H9 (cell line): ENCODE data around the gene MT1A. TPM values are rescaled to one million over a fixed set of nuclear protein-coding genes. Genes with fewer than 3 reads are reported as not detected.

Source experiments
- DNase-seq: peaks from one replicate; pipeline ENCODE4 v3.0.0-alpha.2; 2017
- H2AFZ ChIP-seq: one replicate; pipeline ENCODE4 v1.6.1; 2013; ENCODE audit warnings: mild to moderate bottlenecking, low read length, control low read depth, moderate library complexity
- H2AK5ac ChIP-seq: 2 replicates; pipeline ENCODE4 v1.6.1; 2013; ENCODE audit warnings: low read length, control low read depth, mixed read lengths; ENCODE audit not compliant: insufficient read length
- H2BK120ac ChIP-seq: one replicate; pipeline ENCODE4 v1.6.1; 2013; ENCODE audit warnings: low read depth, mild to moderate bottlenecking, low read length, control low read depth, inconsistent platforms; ENCODE audit not compliant: poor library complexity, severe bottlenecking
- H2BK12ac ChIP-seq: 2 replicates; pipeline ENCODE4 v1.6.1; 2013; ENCODE audit warnings: low read length, control low read depth, mixed read lengths, low read depth; ENCODE audit not compliant: insufficient read length
- H2BK15ac ChIP-seq: 2 replicates; pipeline ENCODE4 v1.6.1; 2013; ENCODE audit warnings: low read depth, low read length, control low read depth
- H2BK20ac ChIP-seq: one replicate; pipeline ENCODE4 v1.6.1; 2013; ENCODE audit warnings: low read depth, mild to moderate bottlenecking, low read length, control low read depth, inconsistent platforms; ENCODE audit not compliant: poor library complexity, severe bottlenecking
- H2BK5ac ChIP-seq: 2 replicates; pipeline ENCODE4 v1.6.1; 2013; ENCODE audit warnings: low read length, control low read depth, mixed read lengths; ENCODE audit not compliant: insufficient read length
- H3K14ac ChIP-seq: 2 replicates; pipeline ENCODE4 v1.6.1; 2013; ENCODE audit warnings: low read length, control low read depth; ENCODE audit not compliant: insufficient read depth
- H3K18ac ChIP-seq: 2 replicates; pipeline ENCODE4 v1.6.1; 2013; ENCODE audit warnings: low read depth, mild to moderate bottlenecking, mixed read lengths, low read length, control low read depth; ENCODE audit not compliant: insufficient read length
- H3K23ac ChIP-seq: 2 replicates; pipeline ENCODE4 v1.6.1; 2013; ENCODE audit warnings: low read length, control low read depth, mixed read lengths, low read depth; ENCODE audit not compliant: insufficient read length
- H3K23me2 ChIP-seq: 2 replicates; pipeline ENCODE4 v1.6.1; 2013; ENCODE audit warnings: low read depth, mild to moderate bottlenecking, mixed read lengths, low read length, control low read depth; ENCODE audit not compliant: insufficient read length, poor library complexity, severe bottlenecking
- H3K27ac ChIP-seq: 2 replicates; pipeline ENCODE4 v1.5.1; 2013; ENCODE audit warnings: low read length, control low read depth, mixed read lengths, low read depth; ENCODE audit not compliant: insufficient read length
- H3K27me3 ChIP-seq: 2 replicates; pipeline ENCODE4 v1.6.1; 2013; ENCODE audit warnings: low read length, control low read depth, inconsistent platforms; ENCODE audit not compliant: insufficient read depth
- H3K4ac ChIP-seq: 2 replicates; pipeline ENCODE4 v1.6.1; 2013; ENCODE audit warnings: low read depth, mild to moderate bottlenecking, control low read depth, inconsistent platforms, low read length, moderate library complexity
- H3K4me1 ChIP-seq: 2 replicates; pipeline ENCODE4 v1.6.1; 2013; ENCODE audit warnings: low read length, control low read depth, inconsistent platforms; ENCODE audit not compliant: insufficient read depth
- H3K4me2 ChIP-seq: 2 replicates; pipeline ENCODE4 v1.6.1; 2013; ENCODE audit warnings: low read length, control low read depth, mixed read lengths; ENCODE audit not compliant: insufficient read length, insufficient read depth
- H3K56ac ChIP-seq: 2 replicates; pipeline ENCODE4 v1.6.1; 2013; ENCODE audit warnings: low read depth, mild to moderate bottlenecking, mixed read lengths, low read length, control low read depth; ENCODE audit not compliant: insufficient read length
- H3K79me1 ChIP-seq: 2 replicates; pipeline ENCODE4 v1.6.1; 2013; ENCODE audit warnings: low read depth, mild to moderate bottlenecking, moderate library complexity, low read length, control low read depth, inconsistent platforms; ENCODE audit not compliant: insufficient read depth, poor library complexity, severe bottlenecking
- H3K79me2 ChIP-seq: 2 replicates; pipeline ENCODE4 v1.6.1; 2013; ENCODE audit warnings: low read length, control low read depth, inconsistent platforms; ENCODE audit not compliant: insufficient read depth
- H3K9ac ChIP-seq: 2 replicates; pipeline ENCODE4 v1.6.1; 2013; ENCODE audit warnings: low read length, control low read depth, mixed read lengths; ENCODE audit not compliant: insufficient read length; ENCODE audit errors: extremely low read depth
- H3K9me3 ChIP-seq: one replicate; pipeline ENCODE4 v1.6.1; 2013; ENCODE audit warnings: low read depth, low read length, inconsistent platforms; ENCODE audit not compliant: control insufficient read depth
- H3T11ph ChIP-seq: one replicate; pipeline ENCODE4 v1.6.1; 2013; ENCODE audit warnings: mild to moderate bottlenecking, low read length, control low read depth, inconsistent platforms
- H4K20me1 ChIP-seq: one replicate; pipeline ENCODE4 v1.6.1; 2013; ENCODE audit not compliant: control insufficient read depth, insufficient read length, insufficient read depth
- H4K5ac ChIP-seq: 2 replicates; pipeline ENCODE4 v1.6.1; 2013; ENCODE audit warnings: low read depth, mild to moderate bottlenecking, mixed read lengths, low read length, control low read depth; ENCODE audit not compliant: insufficient read length
- H4K8ac ChIP-seq: replicated peaks from 2 replicates; pipeline ENCODE4 v1.6.1; 2013; ENCODE audit warnings: low read length, control low read depth, mixed read lengths, low read depth; ENCODE audit not compliant: insufficient read length
- H4K91ac ChIP-seq: 2 replicates; pipeline ENCODE4 v1.6.1; 2013; ENCODE audit warnings: low read depth, mild to moderate bottlenecking, moderate library complexity, mixed read lengths, low read length, control low read depth; ENCODE audit not compliant: insufficient read length
- H3K27ac Mint-ChIP-seq, 3 experiments: 2 replicates in 2 of 3; 3 replicates in 1 of 3; pipeline ENCODE4 v1.8.0; 2020 to 2021; ENCODE audit warnings: mixed read lengths in 3 of 3, mild to moderate bottlenecking in 1 of 3, moderate library complexity in 1 of 3
- H3K27me3 Mint-ChIP-seq: 2 replicates; pipeline ENCODE4 v1.8.0; 2021; ENCODE audit warnings: low read depth, mild to moderate bottlenecking, moderate library complexity, mixed read lengths
- H3K36me3 Mint-ChIP-seq, 3 experiments: 2 replicates in 2 of 3; 3 replicates in 1 of 3; pipeline ENCODE4 v1.8.0; 2020 to 2021; ENCODE audit warnings: low read depth in 3 of 3, mixed read lengths in 3 of 3; ENCODE audit not compliant: insufficient read depth in 1 of 3
- H3K4me1 Mint-ChIP-seq, 2 experiments: 2 replicates each; pipeline ENCODE4 v1.8.0; 2020; ENCODE audit warnings: mixed read lengths in 2 of 2
- H3K4me3 Mint-ChIP-seq, 2 experiments: 2 replicates in 1 of 2; 3 replicates in 1 of 2; pipeline ENCODE4 v1.8.0; 2020 to 2021; ENCODE audit warnings: mild to moderate bottlenecking in 2 of 2, mixed read lengths in 2 of 2, moderate library complexity in 1 of 2
- H3K9me3 Mint-ChIP-seq, 2 experiments: 2 replicates in 1 of 2; 3 replicates in 1 of 2; pipeline ENCODE4 v1.8.0; 2020; ENCODE audit warnings: mild to moderate bottlenecking in 2 of 2, mixed read lengths in 2 of 2, moderate library complexity in 1 of 2
- CTCF ChIP-seq: fragments of 200-600 bp; sonication (generic); conservative IDR thresholded peaks from 3 replicates; pipeline ENCODE4 v1.8.0; 2021; ENCODE audit warnings: antibody characterized with exemption, mild to moderate bottlenecking
- whole genome bisulfite sequencing: extraction: QIAGEN DNeasy Blood & Tissue Kit; methylation state at CpG from one replicate; pipeline ENCODE4 v1.1.7; 2013; ENCODE audit warnings: missing lambda C conversion rate, low lambda C conversion rate, mixed read lengths; ENCODE audit not compliant: insufficient read length; ENCODE audit errors: extremely low coverage; 5-methylcytosine and 5-hydroxymethylcytosine counted together
- total RNA-seq: library from RNA; stranded (reverse); gene quantifications from 2 replicates; pipeline ENCODE4 v1.2.1, GENCODE V29; 2021

Gene MT1A
- total RNA-seq, 1 experiment from 2014 or later = not detected

GRCh38 chr16:56600398-56600999 is 38.0 kb upstream of the MT1A start:
- Histone ChIP-seq H2AK5ac (no peak overlapping the region), H3K4ac (no peak overlapping the region), H3K4me1 (no peaks in the 10 kb centered on the region), H3K14ac (no peak overlapping the region), H4K20me1 (no peaks in the 10 kb centered on the region), H2AFZ (no peak overlapping the region), H3K23me2 (no peaks in the 10 kb centered on the region), H3K9ac (no peak overlapping the region), H3K79me2 (no peaks in the 10 kb centered on the region), H4K8ac (no peak overlapping the region), H2BK20ac (no peak overlapping the region), H4K91ac (no peak overlapping the region), H3K27me3 (no peaks in the 10 kb centered on the region), H2BK120ac (no peak overlapping the region), H3K56ac (no peak overlapping the region), H3T11ph (no peak overlapping the region), H2BK15ac (no peak overlapping the region), H4K5ac (no peak overlapping the region), H3K18ac (no peak overlapping the region), H2BK5ac (no peak overlapping the region), H3K27ac (no peak overlapping the region), H3K4me2 (no peak overlapping the region), H3K9me3 (no peaks in the 10 kb centered on the region), H3K23ac (no peak overlapping the region), H2BK12ac (no peak overlapping the region), H3K79me1 (no peaks in the 10 kb centered on the region)
- no CpG with 5 or more reads among the region's 8 CpGs for WGBS
- Mint-ChIP-seq H3K4me3 (no peak overlapping the region), H3K27me3 (peaks cover 46% of the 10 kb centered on the region), H3K27ac (no peak overlapping the region), H3K4me1 (peaks cover 4 to 5% of the 10 kb centered on the region in 2 experiments; a peak in 1 of 4 replicates), H3K9me3 (peaks cover 0 to 3% of the 10 kb centered on the region in 2 experiments; a peak in 1 of 5 replicates), H3K36me3 (no peaks in the 10 kb centered on the region)
- TF ChIP-seq CTCF = peak; percentile 71
- DNase-seq = no peak
